ENCODE data around the gene TMEM61.
"Not testable (repeated sequence)": the region's sequence is repeated elsewhere in the genome, so short reads cannot be mapped to it uniquely, and the experiment has no call there.

DNA sequence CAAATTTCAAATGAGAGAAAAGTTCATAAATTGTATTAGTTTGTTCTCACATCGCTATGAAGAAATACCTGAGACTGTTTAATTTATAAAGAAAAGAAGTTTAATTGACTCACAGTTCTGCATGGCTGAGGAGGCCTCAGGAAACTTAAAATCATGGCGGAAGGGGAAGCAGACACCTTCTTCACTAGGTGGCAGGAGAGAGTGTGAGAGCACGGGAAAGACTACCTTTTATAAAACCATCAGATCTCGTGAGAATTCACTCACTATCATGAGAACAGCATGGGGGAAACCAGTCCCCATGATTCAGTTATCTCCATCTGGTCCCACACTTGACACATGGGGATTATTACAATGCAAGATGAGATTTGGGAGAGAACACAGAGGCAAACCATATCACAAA, 41.5 kb upstream of the TMEM61 start:
- TF ChIP-seq CTCF, POLR2A, POLR2AphosphoS5 (IDR thresholded peaks at IDR 0.05): not testable (repeated sequence)

Data from stomach (tissue), 4 donors.